Liver (tissue), 9 donors: ENCODE data around the gene CELA3B. TPM values are rescaled to one million over a fixed set of nuclear protein-coding genes. Genes with fewer than 3 reads are reported as not detected.

Source experiments
- DNase-seq: peaks from one replicate; pipeline ENCODE4 v3.0.0-alpha.2; 2017; ENCODE audit warnings: low spot score
- H3K27ac ChIP-seq, 2 donors: one replicate each; pipeline ENCODE4 v1.7.0; 2013; ENCODE audit warnings: inconsistent platforms in 2 of 2, low read length in 2 of 2, control low read depth in 1 of 2, low read depth in 1 of 2, mild to moderate bottlenecking in 1 of 2
- H3K27me3 ChIP-seq, 4 donors: one replicate each; pipeline versions ENCODE4 v1.6.1 to v1.7.0; 2013; ENCODE audit warnings: low read length in 3 of 4, inconsistent platforms in 1 of 4, mild to moderate bottlenecking in 1 of 4, moderate library complexity in 1 of 4; ENCODE audit not compliant: control insufficient read depth in 4 of 4, insufficient read depth in 4 of 4
- H3K36me3 ChIP-seq, 4 donors: one replicate each; pipeline versions ENCODE4 v1.6.1 to v1.7.0; 2013; ENCODE audit warnings: low read length in 3 of 4, mild to moderate bottlenecking in 3 of 4, low read depth in 1 of 4, moderate library complexity in 1 of 4; ENCODE audit not compliant: control insufficient read depth in 4 of 4, insufficient read depth in 3 of 4
- H3K4me1 ChIP-seq, 4 donors: one replicate each; pipeline versions ENCODE4 v1.6.1 to v1.7.0; 2013; ENCODE audit warnings: low read length in 3 of 4, mild to moderate bottlenecking in 3 of 4, moderate library complexity in 1 of 4; ENCODE audit not compliant: control insufficient read depth in 4 of 4, insufficient read depth in 4 of 4
- H3K4me3 ChIP-seq, 3 donors: one replicate each; pipeline versions ENCODE4 v1.6.1 to v1.7.0; 2013; ENCODE audit warnings: low read length in 3 of 3, control low read depth in 1 of 3, low read depth in 1 of 3, mild to moderate bottlenecking in 1 of 3
- H3K9ac ChIP-seq, 2 donors: one replicate each; pipeline ENCODE4 v1.7.0; 2013; ENCODE audit warnings: low read length in 2 of 2, mild to moderate bottlenecking in 2 of 2, moderate library complexity in 2 of 2, control low read depth in 1 of 2, low read depth in 1 of 2
- H3K9me3 ChIP-seq, 4 donors: one replicate each; pipeline versions ENCODE4 v1.6.1 to v1.7.0; 2013; ENCODE audit warnings: low read length in 3 of 4; ENCODE audit not compliant: control insufficient read depth in 4 of 4
- ATF3 ChIP-seq: IDR thresholded peaks from 2 replicates; pipeline ENCODE4 v1.6.1; 2016; ENCODE audit warnings: antibody characterized with exemption
- CTCF ChIP-seq: fragments of 150-350 bp; IDR thresholded peaks from 2 replicates; pipeline ENCODE4 v1.5.1; 2017; ENCODE audit warnings: improper control_type of control experiment, low read depth, low read length; ENCODE audit not compliant: missing input control
- EGR1 ChIP-seq, 2 donors: IDR thresholded peaks; 2 replicates each; pipeline ENCODE4 v1.6.1; 2016 to 2018; ENCODE audit warnings: antibody characterized with exemption in 2 of 2, low read depth in 2 of 2
- FOXA1 ChIP-seq: IDR thresholded peaks from 2 replicates; pipeline ENCODE4 v1.6.1; 2016; ENCODE audit warnings: antibody characterized with exemption
- FOXA2 ChIP-seq: IDR thresholded peaks from 2 replicates; pipeline ENCODE4 v1.6.1; 2016; ENCODE audit warnings: antibody characterized with exemption
- GABPA ChIP-seq, 2 donors: IDR thresholded peaks in 1 of 2; conservative IDR thresholded peaks in 1 of 2; 2 replicates each; pipeline ENCODE4 v1.6.1; 2016; ENCODE audit warnings: antibody characterized with exemption in 2 of 2, mild to moderate bottlenecking in 1 of 2, moderate library complexity in 1 of 2
- HNF4A ChIP-seq, 2 donors: conservative IDR thresholded peaks; 2 replicates each; pipeline ENCODE4 v1.6.1; 2016; ENCODE audit warnings: antibody characterized with exemption in 2 of 2, mild to moderate bottlenecking in 2 of 2
- HNF4G ChIP-seq: IDR thresholded peaks from 2 replicates; pipeline ENCODE4 v1.6.1; 2016; ENCODE audit warnings: antibody characterized with exemption
- JUND ChIP-seq, 2 donors: IDR thresholded peaks; 2 replicates each; pipeline ENCODE4 v1.6.1; 2016; ENCODE audit warnings: antibody characterized with exemption in 2 of 2
- MAX ChIP-seq: IDR thresholded peaks from 2 replicates; pipeline ENCODE4 v1.6.1; 2016; ENCODE audit warnings: antibody characterized with exemption
- NR2F2 ChIP-seq: IDR thresholded peaks from 2 replicates; pipeline ENCODE4 v1.6.1; 2016; ENCODE audit warnings: antibody characterized with exemption
- RAD21 ChIP-seq, 2 donors: IDR thresholded peaks; 2 replicates each; pipeline ENCODE4 v1.6.1; 2016; ENCODE audit warnings: antibody characterized with exemption in 2 of 2, mild to moderate bottlenecking in 2 of 2
- REST ChIP-seq: IDR thresholded peaks from 2 replicates; pipeline ENCODE4 v1.6.1; 2016; ENCODE audit warnings: antibody characterized with exemption, mild to moderate bottlenecking
- RXRA ChIP-seq, 2 donors: IDR thresholded peaks; 2 replicates each; pipeline ENCODE4 v1.6.1; 2017 to 2018; ENCODE audit warnings: antibody characterized with exemption in 2 of 2, mild to moderate bottlenecking in 1 of 2
- SP1 ChIP-seq: IDR thresholded peaks from 2 replicates; pipeline ENCODE4 v1.6.1; 2018; ENCODE audit warnings: antibody characterized with exemption, mild to moderate bottlenecking
- TAF1 ChIP-seq: conservative IDR thresholded peaks from 2 replicates; pipeline ENCODE4 v1.6.1; 2016; ENCODE audit warnings: antibody characterized with exemption, mild to moderate bottlenecking
- YY1 ChIP-seq: IDR thresholded peaks from 2 replicates; pipeline ENCODE4 v1.6.1; 2016; ENCODE audit warnings: antibody characterized with exemption, mild to moderate bottlenecking
- ZBTB33 ChIP-seq: IDR thresholded peaks from 2 replicates; pipeline ENCODE4 v1.6.1; 2016; ENCODE audit warnings: antibody characterized with exemption
- WGBS: extraction: QIAGEN DNeasy Blood & Tissue Kit; methylation state at CpG from one replicate; pipeline ENCODE4 v1.1.7; 2013; 5-methylcytosine and 5-hydroxymethylcytosine counted together
- polyA plus RNA-seq, 2 donors: library from polyadenylated mRNA; stranded (reverse) in 1 of 2; unstranded in 1 of 2; fragments of 200-250 nt in 1 of 2; fragments of >200 nt in 1 of 2; fragmentation: Nextera tagmentation in 1 of 2; extraction: Ambion mirVana in 1 of 2; gene quantifications; one replicate each; pipeline versions ENCODE4 v1.2.1 to v1.2.3, GENCODE V29; 2013 to 2015
- total RNA-seq, 2 donors: library from RNA; depleted of rRNA; stranded (reverse); fragments of >200 nt; gene quantifications; one replicate each; pipeline ENCODE4 v1.2.3, GENCODE V29; 2014
- donor health status: healthy.
- donor health status: healthy.
- donor health status: healthy.
- donor health status: healthy.
- donor health status: healthy.

Gene CELA3B
- total and polyA plus RNA-seq, 4 donors = not detected

GRCh38 chr1:21940492-21940891, 36.3 kb upstream of the CELA3B start:
- no peak overlapping the region for H3K4me3 ChIP-seq
- H3K9ac ChIP-seq = no peak overlapping the region
- no peaks in the 10 kb centered on the region for H3K36me3 ChIP-seq
- peaks cover 0 to 10% (median 4%) of the 10 kb centered on the region in 4 donors for H3K4me1 ChIP-seq
- no peak for DNase-seq
- H3K27ac ChIP-seq = no peak overlapping the region
- H3K27me3 ChIP-seq = no peaks in the 10 kb centered on the region
- TF ChIP-seq RAD21 (IDR thresholded peaks at IDR 0.05) (no peak), ATF3 (no peak), HNF4G (no peak), YY1 (no peak), SP1 (no peak), REST (no peak), TAF1 (no peak), GABPA (IDR thresholded peaks at IDR 0.05 in 1 of 2, conservative IDR thresholded peaks at IDR 0.05 in 1 of 2) (no peak), FOXA2 (no peak), CTCF (no peak), JUND (IDR thresholded peaks at IDR 0.05) (no peak), MAX (no peak), NR2F2 (no peak)
- WGBS = over 99% methylated on average over 2 of the region's 2 CpGs
- H3K9me3 ChIP-seq = no peaks in the 10 kb centered on the region

GRCh38 chr1:21941370-21941769, 35.5 kb upstream of the CELA3B start:
- no peaks in the 10 kb centered on the region for H3K36me3 ChIP-seq
- no peak overlapping the region for H3K9ac ChIP-seq
- H3K4me1 ChIP-seq = peaks cover 0 to 8% (median 4%) of the 10 kb centered on the region in 4 donors
- H3K9me3 ChIP-seq = no peaks in the 10 kb centered on the region
- WGBS = 87% methylated on average over 5 of the region's 5 CpGs
- no peak for DNase-seq
- no peaks in the 10 kb centered on the region for H3K27me3 ChIP-seq
- H3K27ac ChIP-seq = no peak overlapping the region
- H3K4me3 ChIP-seq = no peak overlapping the region
- TF ChIP-seq GABPA (IDR thresholded peaks at IDR 0.05 in 1 of 2, conservative IDR thresholded peaks at IDR 0.05 in 1 of 2) (no peak), YY1 (no peak), HNF4A (conservative IDR thresholded peaks at IDR 0.05) (no peak), ATF3 (no peak), JUND (IDR thresholded peaks at IDR 0.05) (no peak), RAD21 (IDR thresholded peaks at IDR 0.05) (no peak), SP1 (no peak), NR2F2 (no peak), FOXA2 (no peak), ZBTB33 (no peak), MAX (no peak), HNF4G (no peak), RXRA (IDR thresholded peaks at IDR 0.05) (no peak), TAF1 (no peak), REST (no peak), FOXA1 (no peak), EGR1 (IDR thresholded peaks at IDR 0.05; ENCODE audit: low read depth in 2 of 2) (no peak)
